Thyroid gland (tissue), 4 donors: ENCODE measurements around the gene NPR1. TPM values are rescaled to one million over a fixed set of nuclear protein-coding genes. Genes with fewer than 3 reads are reported as not detected.
A peak's percentile ranks its signal among the peaks of the same experiment; 100 is the strongest.

Experiments used
- DNase-seq, 2 donors: peaks; one replicate each; pipeline ENCODE4 v3.0.0-alpha.2; 2019
- H3K27ac ChIP-seq, 3 donors: fragments of 200-600 bp; sonication (generic); 1 replicate in 2 of 3; 2 replicates in 1 of 3; pipeline ENCODE4 v1.5.1; 2016 to 2019; ENCODE audit warnings: mild to moderate bottlenecking in 1 of 3, moderate library complexity in 1 of 3
- H3K27me3 ChIP-seq: fragments of 200-600 bp; sonication (generic); one replicate; pipeline ENCODE4 v1.5.1; 2019
- H3K36me3 ChIP-seq, 2 donors: fragments of 200-600 bp; sonication (generic); one replicate each; pipeline ENCODE4 v1.5.1; 2016 to 2019
- H3K4me1 ChIP-seq, 2 donors: fragments of 200-600 bp; sonication (generic); one replicate each; pipeline ENCODE4 v1.5.1; 2017 to 2019
- H3K4me3 ChIP-seq, 3 donors: fragments of 200-600 bp; sonication (generic); replicated peaks in 1 of 3; 1 replicate in 2 of 3; 2 replicates in 1 of 3; pipeline ENCODE4 v1.5.1; 2016; ENCODE audit warnings: mild to moderate bottlenecking in 1 of 3
- H3K9me3 ChIP-seq: fragments of 200-600 bp; sonication (generic); one replicate; pipeline ENCODE4 v1.5.1; 2017
- POLR2A ChIP-seq, 2 donors: fragments of 450-650 bp; IDR thresholded peaks; one replicate each; pipeline ENCODE4 v1.6.1; 2017; ENCODE audit warnings: antibody characterized with exemption in 2 of 2, mild to moderate bottlenecking in 2 of 2, moderate library complexity in 1 of 2
- WGBS, 2 donors: methylation state at CpG; one replicate each; pipeline ENCODE4 v1.1.5; 2017; 5-methylcytosine and 5-hydroxymethylcytosine counted together
- intact Hi-C: fragments of 100-400 bp; cut with DNase I; formaldehyde crosslinking; loops from one replicate; pipeline ENCODE4 v1.15.1; 2023
- total RNA-seq, 4 donors: library from RNA; depleted of rRNA; stranded (reverse); fragments of >200 nt; gene quantifications; one replicate each; pipeline ENCODE4 v1.2.3, GENCODE V29; 2016
- TF ChIP-seq, protein P1 (sequence below), 6 experiments: fragments of 200-600 bp in 3 of 6; fragments of 450-650 bp in 3 of 6; sonication (generic) in 3 of 6; IDR thresholded peaks; one replicate each; pipeline ENCODE4 v1.5.1; 2016 to 2019; ENCODE audit warnings: antibody characterized with exemption in 6 of 6, mild to moderate bottlenecking in 2 of 6, inconsistent platforms in 1 of 6, moderate library complexity in 1 of 6

The NPR1 gene
- total RNA-seq: 10 to 100 TPM; 20.9 to 35.1 (median 30.0) TPM

DNA sequence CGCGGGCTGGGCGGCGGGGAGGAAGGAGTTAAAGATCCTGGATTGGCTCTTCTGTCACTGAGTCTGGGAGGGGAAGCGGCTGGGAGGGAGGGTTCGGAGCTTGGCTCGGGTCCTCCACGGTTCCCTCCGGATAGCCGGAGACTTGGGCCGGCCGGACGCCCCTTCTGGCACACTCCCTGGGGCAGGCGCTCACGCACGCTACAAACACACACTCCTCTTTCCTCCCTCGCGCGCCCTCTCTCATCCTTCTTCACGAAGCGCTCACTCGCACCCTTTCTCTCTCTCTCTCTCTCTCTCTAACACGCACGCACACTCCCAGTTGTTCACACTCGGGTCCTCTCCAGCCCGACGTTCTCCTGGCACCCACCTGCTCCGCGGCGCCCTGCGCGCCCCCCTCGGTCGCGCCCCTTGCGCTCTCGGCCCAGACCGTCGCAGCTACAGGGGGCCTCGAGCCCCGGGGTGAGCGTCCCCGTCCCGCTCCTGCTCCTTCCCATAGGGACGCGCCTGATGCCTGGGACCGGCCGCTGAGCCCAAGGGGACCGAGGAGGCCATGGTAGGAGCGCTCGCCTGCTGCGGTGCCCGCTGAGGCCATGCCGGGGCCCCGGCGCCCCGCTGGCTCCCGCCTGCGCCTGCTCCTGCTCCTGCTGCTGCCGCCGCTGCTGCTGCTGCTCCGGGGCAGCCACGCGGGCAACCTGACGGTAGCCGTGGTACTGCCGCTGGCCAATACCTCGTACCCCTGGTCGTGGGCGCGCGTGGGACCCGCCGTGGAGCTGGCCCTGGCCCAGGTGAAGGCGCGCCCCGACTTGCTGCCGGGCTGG, at the start of gene NPR1:
Gene NPR1, plus strand, starts transcription at position 170 of the 818 bp plus-strand sequence. Its CDS starts 421 bp downstream, at position 591.
- H3K36me3 ChIP-seq: no peaks in the 10 kb centered on the region
- 0 to 1% methylated on average over 36 to 43 of the region's 78 CpGs for WGBS, 2 donors
- DNase-seq: peak; percentile 42 to 43
- peak in 1 of 2 donors; percentile 8 for TF ChIP-seq POLR2A (IDR thresholded peaks at IDR 0.05)
- TF ChIP-seq, protein P1, sequence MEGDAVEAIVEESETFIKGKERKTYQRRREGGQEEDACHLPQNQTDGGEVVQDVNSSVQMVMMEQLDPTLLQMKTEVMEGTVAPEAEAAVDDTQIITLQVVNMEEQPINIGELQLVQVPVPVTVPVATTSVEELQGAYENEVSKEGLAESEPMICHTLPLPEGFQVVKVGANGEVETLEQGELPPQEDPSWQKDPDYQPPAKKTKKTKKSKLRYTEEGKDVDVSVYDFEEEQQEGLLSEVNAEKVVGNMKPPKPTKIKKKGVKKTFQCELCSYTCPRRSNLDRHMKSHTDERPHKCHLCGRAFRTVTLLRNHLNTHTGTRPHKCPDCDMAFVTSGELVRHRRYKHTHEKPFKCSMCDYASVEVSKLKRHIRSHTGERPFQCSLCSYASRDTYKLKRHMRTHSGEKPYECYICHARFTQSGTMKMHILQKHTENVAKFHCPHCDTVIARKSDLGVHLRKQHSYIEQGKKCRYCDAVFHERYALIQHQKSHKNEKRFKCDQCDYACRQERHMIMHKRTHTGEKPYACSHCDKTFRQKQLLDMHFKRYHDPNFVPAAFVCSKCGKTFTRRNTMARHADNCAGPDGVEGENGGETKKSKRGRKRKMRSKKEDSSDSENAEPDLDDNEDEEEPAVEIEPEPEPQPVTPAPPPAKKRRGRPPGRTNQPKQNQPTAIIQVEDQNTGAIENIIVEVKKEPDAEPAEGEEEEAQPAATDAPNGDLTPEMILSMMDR (IDR thresholded peaks at IDR 0.05): no peak
- peaks cover 18 to 22% of the 10 kb centered on the region in 2 donors for H3K4me1 ChIP-seq
- H3K27me3 ChIP-seq: no peaks in the 10 kb centered on the region
- intact Hi-C loops: loop anchor here (10.0 kb wide), 1 partner anchor 306 kb away; the partner anchor contains the start of gene RAB13
- H3K4me3 ChIP-seq: peak within 1 kb of the TSS; percentile 6 to 51 (median 25)
- no peaks in the 10 kb centered on the region for H3K9me3 ChIP-seq
- peak within 1 kb of the TSS in 2 of 3 donors; percentile 56 to 61 for H3K27ac ChIP-seq

DNA sequence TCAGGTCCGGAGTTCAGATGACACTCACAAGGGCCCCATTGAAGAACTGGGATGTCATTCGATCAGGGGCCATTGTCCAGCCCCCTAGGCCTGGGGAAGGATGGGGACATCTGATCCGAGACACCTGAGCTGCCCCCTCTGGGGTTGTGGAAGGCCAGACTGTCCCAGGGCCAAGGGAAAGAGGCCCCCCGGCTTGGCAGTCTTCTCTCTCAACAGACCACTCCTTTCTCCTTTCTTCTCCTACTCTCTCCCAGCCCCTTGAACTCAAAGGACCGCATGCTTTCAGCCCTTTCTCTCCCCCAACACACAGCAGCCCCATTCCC, 49.2 kb upstream of the NPR1 start:
- H3K4me1 ChIP-seq: peaks cover 53 to 65% of the 10 kb centered on the region in 2 donors
- intact Hi-C loops: no loop called here
- WGBS, 2 donors: 81 to 82% methylated on average over 5 of the region's 5 CpGs

DNA sequence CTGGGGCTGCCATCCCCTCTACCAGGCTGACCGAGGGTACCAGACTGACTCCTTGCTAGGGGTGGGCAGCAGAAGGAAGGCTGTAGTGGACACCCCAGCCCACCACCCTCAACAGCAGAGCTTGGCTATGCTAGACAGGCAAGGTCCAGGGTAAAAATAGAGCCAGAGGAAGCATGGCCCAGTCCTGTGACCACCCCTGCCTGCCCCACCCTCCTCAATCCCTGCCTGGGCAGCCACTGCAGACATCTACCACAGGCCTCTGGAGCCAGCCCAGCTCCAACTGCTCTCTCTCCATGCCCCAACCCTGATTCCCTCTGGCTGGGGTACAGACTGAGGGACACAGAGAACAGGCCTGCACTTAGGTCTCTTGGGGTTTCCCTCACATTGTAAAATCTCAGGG, 48.5 kb upstream of the NPR1 start:
- Histone ChIP-seq H3K27me3 (no peaks in the 10 kb centered on the region), H3K4me3 (no peak overlapping the region), H3K27ac (peak overlapping the region; percentile 96 to 99 (median 96)), H3K9me3 (no peaks in the 10 kb centered on the region), H3K36me3 (peaks cover 0 to 1% of the 10 kb centered on the region in 2 donors), H3K4me1 (peaks cover 48 to 59% of the 10 kb centered on the region in 2 donors)
- intact Hi-C loops: no loop called here
- 83 to 100% methylated on average over 1 of the region's 1 CpG for WGBS, 2 donors
- peak in 1 of 2 donors; percentile 57 for DNase-seq
- TF ChIP-seq, protein P1 (IDR thresholded peaks at IDR 0.05): no peak
- no peak for TF ChIP-seq POLR2A (IDR thresholded peaks at IDR 0.05)

More for the DNA sequence above, 49.2 kb upstream of the NPR1 start:
- Histone ChIP-seq H3K9me3 (no peaks in the 10 kb centered on the region), H3K27ac (peak overlapping the region; percentile 96 to 99 (median 96)), H3K36me3 (peaks cover 0 to 2% of the 10 kb centered on the region in 2 donors), H3K4me3 (no peak overlapping the region), H3K27me3 (no peaks in the 10 kb centered on the region)
- DNase-seq: no peak
- TF ChIP-seq, protein P1 (IDR thresholded peaks at IDR 0.05): no peak
- no peak for TF ChIP-seq POLR2A (IDR thresholded peaks at IDR 0.05)

DNA sequence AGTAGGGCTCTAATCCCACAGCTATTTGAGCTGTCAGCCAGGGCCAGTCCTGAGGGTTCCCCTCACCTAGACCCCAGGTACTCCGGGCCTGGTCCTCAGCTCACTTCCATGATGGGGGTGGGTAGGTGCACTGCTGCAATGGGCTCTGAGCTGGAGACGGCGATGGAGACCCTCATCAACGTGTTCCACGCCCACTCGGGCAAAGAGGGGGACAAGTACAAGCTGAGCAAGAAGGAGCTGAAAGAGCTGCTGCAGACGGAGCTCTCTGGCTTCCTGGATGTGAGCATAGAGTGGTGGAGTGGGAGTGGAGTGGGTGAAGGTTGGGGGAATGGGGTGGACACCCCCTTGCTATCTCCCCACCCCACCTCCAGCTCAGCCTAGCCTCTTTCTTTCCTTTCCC, 48.1 kb upstream of the NPR1 start:
- H3K4me1 ChIP-seq: peaks cover 48 to 59% of the 10 kb centered on the region in 2 donors
- 82 to 86% methylated on average over 6 to 7 of the region's 7 CpGs for WGBS, 2 donors
- no peaks in the 10 kb centered on the region for H3K36me3 ChIP-seq
- no peaks in the 10 kb centered on the region for H3K9me3 ChIP-seq
- no peak overlapping the region for H3K4me3 ChIP-seq
- DNase-seq: no peak
- no peaks in the 10 kb centered on the region for H3K27me3 ChIP-seq
- TF ChIP-seq, protein P1 (IDR thresholded peaks at IDR 0.05): no peak
- peak overlapping the region; percentile 96 to 99 (median 96) for H3K27ac ChIP-seq
- intact Hi-C loops: no loop called here
